ENCODE measurements around the gene SNRPA.

Gene SNRPA

DNA sequence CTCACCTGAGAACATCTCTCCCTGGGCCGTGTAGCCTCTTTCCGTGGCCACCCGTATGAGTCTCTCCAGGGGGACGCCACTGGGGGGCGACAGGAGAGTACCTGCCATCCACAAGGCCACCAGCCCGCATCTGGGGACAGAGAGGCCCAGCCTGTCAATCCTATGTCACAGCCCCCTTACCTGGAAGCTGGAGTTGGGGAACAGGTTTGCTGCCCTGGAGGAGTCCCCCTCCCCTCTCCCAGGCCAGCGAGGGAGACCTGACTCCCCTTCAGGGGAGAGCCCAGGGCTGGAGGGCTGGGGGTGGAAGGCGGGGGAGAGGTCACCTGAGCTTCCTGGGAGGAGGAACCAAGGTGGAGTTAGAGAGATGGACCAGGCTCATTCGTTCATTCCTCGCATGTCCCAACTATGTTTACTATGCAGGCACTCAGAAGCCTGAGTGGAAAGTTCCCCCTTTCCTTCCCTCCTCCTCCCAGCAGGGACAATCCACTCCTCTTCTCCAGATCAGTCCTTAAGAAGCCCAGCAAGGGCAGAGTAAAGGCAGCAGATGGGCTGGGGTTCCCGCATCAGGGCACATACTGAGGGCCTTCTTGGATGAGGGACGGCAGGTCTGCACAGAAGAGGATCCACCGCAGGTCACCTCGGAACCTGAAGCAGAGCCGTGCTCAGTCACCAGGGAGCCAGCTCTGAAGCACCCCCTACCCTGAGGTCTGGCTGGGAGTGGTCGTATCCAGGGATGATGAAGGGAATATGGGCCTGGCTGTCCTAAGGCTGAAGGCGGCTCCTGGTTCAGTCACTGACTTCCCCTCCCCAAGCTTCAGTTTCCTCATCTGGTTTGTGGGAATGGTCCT lies 6.2 kb upstream of the SNRPA start:
- TF ChIP-seq, protein P1, sequence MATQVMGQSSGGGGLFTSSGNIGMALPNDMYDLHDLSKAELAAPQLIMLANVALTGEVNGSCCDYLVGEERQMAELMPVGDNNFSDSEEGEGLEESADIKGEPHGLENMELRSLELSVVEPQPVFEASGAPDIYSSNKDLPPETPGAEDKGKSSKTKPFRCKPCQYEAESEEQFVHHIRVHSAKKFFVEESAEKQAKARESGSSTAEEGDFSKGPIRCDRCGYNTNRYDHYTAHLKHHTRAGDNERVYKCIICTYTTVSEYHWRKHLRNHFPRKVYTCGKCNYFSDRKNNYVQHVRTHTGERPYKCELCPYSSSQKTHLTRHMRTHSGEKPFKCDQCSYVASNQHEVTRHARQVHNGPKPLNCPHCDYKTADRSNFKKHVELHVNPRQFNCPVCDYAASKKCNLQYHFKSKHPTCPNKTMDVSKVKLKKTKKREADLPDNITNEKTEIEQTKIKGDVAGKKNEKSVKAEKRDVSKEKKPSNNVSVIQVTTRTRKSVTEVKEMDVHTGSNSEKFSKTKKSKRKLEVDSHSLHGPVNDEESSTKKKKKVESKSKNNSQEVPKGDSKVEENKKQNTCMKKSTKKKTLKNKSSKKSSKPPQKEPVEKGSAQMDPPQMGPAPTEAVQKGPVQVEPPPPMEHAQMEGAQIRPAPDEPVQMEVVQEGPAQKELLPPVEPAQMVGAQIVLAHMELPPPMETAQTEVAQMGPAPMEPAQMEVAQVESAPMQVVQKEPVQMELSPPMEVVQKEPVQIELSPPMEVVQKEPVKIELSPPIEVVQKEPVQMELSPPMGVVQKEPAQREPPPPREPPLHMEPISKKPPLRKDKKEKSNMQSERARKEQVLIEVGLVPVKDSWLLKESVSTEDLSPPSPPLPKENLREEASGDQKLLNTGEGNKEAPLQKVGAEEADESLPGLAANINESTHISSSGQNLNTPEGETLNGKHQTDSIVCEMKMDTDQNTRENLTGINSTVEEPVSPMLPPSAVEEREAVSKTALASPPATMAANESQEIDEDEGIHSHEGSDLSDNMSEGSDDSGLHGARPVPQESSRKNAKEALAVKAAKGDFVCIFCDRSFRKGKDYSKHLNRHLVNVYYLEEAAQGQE (IDR thresholded peaks at IDR 0.05; ENCODE audit: insufficient read depth in 1 of 2, low read depth in 2 of 2, low read length in 2 of 2) = no peak
- TF ChIP-seq POLR2AphosphoS5 (IDR thresholded peaks at IDR 0.05; ENCODE audit: low read depth, low read length) (no peak), FOXP2 (optimal IDR thresholded peaks at IDR 0.05; ENCODE audit: borderline replicate concordance, extremely low read depth, extremely low read length, insufficient read depth) (no peak), SIN3A (IDR thresholded peaks at IDR 0.05; ENCODE audit: borderline replicate concordance, insufficient read depth, low read length) (no peak)

DNA sequence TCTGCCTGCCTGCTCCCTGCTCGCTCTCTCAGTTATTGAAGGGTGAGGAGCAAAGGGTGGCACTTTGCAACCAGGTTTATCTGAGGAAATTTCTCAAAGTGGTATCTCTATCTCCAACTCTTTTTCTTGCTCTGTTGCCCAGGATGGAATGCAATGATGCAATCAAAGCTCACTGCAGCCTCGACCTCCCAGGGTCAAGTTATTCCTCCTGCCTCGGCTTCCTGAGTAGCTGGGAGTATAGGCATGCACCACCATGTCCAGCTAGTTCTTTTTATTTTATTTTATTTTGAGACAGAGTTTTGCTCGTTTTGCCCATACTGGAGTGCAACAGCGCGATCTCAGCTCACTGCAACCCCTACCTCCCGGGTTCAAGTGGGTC lies 5.6 kb upstream of the SNRPA start:
- no peak for TF ChIP-seq SIN3A (IDR thresholded peaks at IDR 0.05; ENCODE audit: borderline replicate concordance, insufficient read depth, low read length)
- TF ChIP-seq, protein P1 (IDR thresholded peaks at IDR 0.05; ENCODE audit: insufficient read depth in 1 of 2, low read depth in 2 of 2, low read length in 2 of 2) = no peak
- no peak for TF ChIP-seq TAF1 (IDR thresholded peaks at IDR 0.05; ENCODE audit: borderline replicate concordance, insufficient read depth, low read length)
- no peak for TF ChIP-seq POLR2AphosphoS5 (IDR thresholded peaks at IDR 0.05; ENCODE audit: low read depth, low read length)
- TF ChIP-seq FOXP2 (optimal IDR thresholded peaks at IDR 0.05; ENCODE audit: borderline replicate concordance, extremely low read depth, extremely low read length, insufficient read depth) = no peak

DNA sequence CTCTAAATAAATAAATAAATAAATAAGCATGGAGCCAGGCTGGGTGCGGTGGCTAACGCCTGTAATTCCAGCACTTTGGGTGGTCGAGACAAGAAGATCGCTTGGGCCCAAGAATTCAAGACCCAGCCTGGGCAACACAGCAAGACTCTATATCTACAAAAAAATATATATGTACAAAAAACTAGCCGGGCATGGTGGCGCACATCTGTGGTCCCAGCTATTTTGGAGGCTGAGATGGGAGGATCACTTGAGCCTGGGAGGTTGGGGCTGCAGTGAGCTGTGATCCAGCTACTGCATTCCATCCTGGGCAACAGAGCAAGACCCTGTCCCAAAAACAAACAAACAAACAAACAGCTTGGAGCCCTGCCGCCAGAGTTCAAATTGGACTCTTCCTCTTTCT lies 3.5 kb upstream of the SNRPA start:
- no peak for TF ChIP-seq POLR2AphosphoS5 (IDR thresholded peaks at IDR 0.05; ENCODE audit: low read depth, low read length)
- no peak for TF ChIP-seq FOXP2 (optimal IDR thresholded peaks at IDR 0.05; ENCODE audit: borderline replicate concordance, extremely low read depth, extremely low read length, insufficient read depth)
- TF ChIP-seq TAF1 (IDR thresholded peaks at IDR 0.05; ENCODE audit: borderline replicate concordance, insufficient read depth, low read length) = no peak
- TF ChIP-seq SIN3A (IDR thresholded peaks at IDR 0.05; ENCODE audit: borderline replicate concordance, insufficient read depth, low read length) = no peak
- TF ChIP-seq, protein P1 (IDR thresholded peaks at IDR 0.05; ENCODE audit: insufficient read depth in 1 of 2, low read depth in 2 of 2, low read length in 2 of 2) = no peak

DNA sequence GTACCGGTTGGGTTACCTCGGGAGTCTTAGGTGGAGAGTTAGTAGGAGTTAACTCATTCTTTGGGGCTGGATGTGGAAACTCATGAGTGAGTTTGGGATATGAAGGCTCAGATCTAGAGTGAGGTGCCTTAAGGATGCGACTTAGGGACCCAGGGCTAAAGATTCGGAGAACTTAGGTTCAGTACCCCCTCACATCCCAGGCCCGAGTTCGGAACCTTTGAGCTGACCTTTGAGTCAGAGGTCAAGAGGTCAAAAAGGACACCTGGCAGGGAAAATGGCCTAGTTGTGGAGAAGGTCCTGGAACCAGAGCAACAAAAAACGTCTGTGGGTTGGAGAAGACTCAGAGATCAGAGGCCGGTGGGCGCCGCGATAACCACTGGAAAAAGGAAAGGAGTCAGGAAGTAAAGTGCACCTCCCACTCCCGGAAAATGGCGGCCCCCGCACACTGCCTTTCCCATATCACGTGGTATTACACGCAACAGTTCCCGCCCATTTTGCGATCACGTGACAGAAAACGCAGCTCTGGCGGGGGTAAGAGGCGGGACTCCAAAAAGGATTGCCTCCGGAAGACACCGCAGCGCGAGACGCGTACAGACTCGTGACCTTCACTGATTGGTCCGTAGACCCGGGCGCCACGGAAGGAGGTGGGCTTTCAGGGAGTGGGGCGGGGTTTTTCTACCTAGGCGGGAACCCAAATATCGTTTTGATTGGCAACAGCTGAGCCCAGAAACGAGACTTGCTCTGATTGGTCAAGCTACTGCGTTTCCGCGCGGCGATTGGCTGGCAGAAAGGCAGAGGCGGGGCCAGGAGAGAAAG lies 737 bp upstream of the SNRPA start, which contains the start of gene ACTMAP:
ACTMAP (minus strand) TSS at position 420 of the 816 bp plus-strand sequence. CDS start 674 bp downstream, outside the sequence.
- TF ChIP-seq TAF1 (IDR thresholded peaks at IDR 0.05; ENCODE audit: borderline replicate concordance, insufficient read depth, low read length) = peak; percentile 82; the same call in 1 of the 2 replicates
- TF ChIP-seq SIN3A (IDR thresholded peaks at IDR 0.05; ENCODE audit: borderline replicate concordance, insufficient read depth, low read length) = peak; percentile 72; the same call in 1 of the 2 replicates
- TF ChIP-seq, protein P1 (IDR thresholded peaks at IDR 0.05; ENCODE audit: insufficient read depth in 1 of 2, low read depth in 2 of 2, low read length in 2 of 2) = no peak
- peak; percentile 9 for TF ChIP-seq POLR2AphosphoS5 (IDR thresholded peaks at IDR 0.05; ENCODE audit: low read depth, low read length)
- peak; percentile 70 for TF ChIP-seq FOXP2 (optimal IDR thresholded peaks at IDR 0.05; ENCODE audit: borderline replicate concordance, extremely low read depth, extremely low read length, insufficient read depth)

Measured in PFSK-1 (cell line).